ENCODE measurements around the gene ZBBX. TPM values are rescaled to one million over a fixed set of nuclear protein-coding genes. Genes with fewer than 3 reads are reported as not detected.

ZBBX gene
- total RNA-seq, 1 donor = not detected

GRCh38 chr3:167288737-167289136 is 91.4 kb downstream of the ZBBX start:
- TF ChIP-seq CTCF (IDR thresholded peaks at IDR 0.05; ENCODE audit: insufficient read depth, low read length) = no peak
- H3K4me3 ChIP-seq (ENCODE audit: low read depth, low read length) = no peak overlapping the region
- no peak for DNase-seq (ENCODE audit: low read depth)

DNA sequence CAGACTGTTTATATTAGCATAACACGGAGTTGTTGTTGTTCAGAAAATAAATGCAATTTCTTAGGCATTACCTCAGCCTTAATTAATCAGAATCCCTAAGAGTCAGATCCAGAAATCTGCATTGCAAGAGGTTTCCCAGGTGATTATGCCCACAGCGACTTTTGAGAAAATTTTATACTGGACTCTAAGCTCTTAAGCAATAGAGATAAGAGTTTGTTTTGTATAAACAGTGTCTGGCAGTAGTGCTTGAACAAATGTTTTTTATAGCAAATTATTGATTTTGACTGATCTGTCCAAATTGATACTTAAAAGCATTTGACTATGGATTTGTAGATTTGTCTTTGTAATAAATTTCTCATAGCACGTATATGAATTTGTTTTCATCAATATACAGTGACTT is 92.8 kb downstream of the ZBBX start:
- H3K4me3 ChIP-seq (ENCODE audit: low read depth, low read length) = no peak overlapping the region
- TF ChIP-seq CTCF (IDR thresholded peaks at IDR 0.05; ENCODE audit: insufficient read depth, low read length) = no peak
- no peak for DNase-seq (ENCODE audit: low read depth)

- TF ChIP-seq CTCF (IDR thresholded peaks at IDR 0.05; ENCODE audit: insufficient read depth, low read length) = no peak
- no peak overlapping the region for H3K4me3 ChIP-seq (ENCODE audit: low read depth, low read length)
- DNase-seq (ENCODE audit: low read depth) = no peak
Measured at GRCh38 chr3:167274141-167274874, 105.8 kb downstream of the ZBBX start.

- no peak for DNase-seq (ENCODE audit: low read depth)
- TF ChIP-seq CTCF (IDR thresholded peaks at IDR 0.05; ENCODE audit: insufficient read depth, low read length) = no peak
- no peak overlapping the region for H3K4me3 ChIP-seq (ENCODE audit: low read depth, low read length)
Measured at GRCh38 chr3:167253037-167253436, 127.1 kb downstream of the ZBBX start.

DNA sequence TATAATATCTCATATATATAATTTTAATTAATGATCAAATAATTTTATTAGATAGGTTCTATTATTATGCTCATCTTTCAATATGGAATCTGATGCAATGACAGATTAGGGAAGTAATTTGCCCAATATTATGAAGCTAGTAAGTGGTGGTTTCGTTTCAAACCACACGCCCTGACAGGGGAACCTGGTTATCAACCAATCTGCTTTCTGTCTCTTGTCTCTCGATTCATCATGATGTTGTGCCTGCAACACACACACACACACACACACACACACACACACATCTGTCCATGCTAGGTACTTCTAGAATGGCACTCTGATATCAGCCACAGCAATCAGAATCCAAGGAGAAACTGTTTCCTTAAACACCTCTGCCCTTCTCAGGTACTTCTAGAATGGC is 128.4 kb downstream of the ZBBX start:
- no peak for DNase-seq (ENCODE audit: low read depth)
- H3K4me3 ChIP-seq (ENCODE audit: low read depth, low read length) = no peak overlapping the region
- TF ChIP-seq CTCF (IDR thresholded peaks at IDR 0.05; ENCODE audit: insufficient read depth, low read length) = no peak

- no peak for TF ChIP-seq CTCF (IDR thresholded peaks at IDR 0.05; ENCODE audit: insufficient read depth, low read length)
- no peak overlapping the region for H3K4me3 ChIP-seq (ENCODE audit: low read depth, low read length)
- DNase-seq (ENCODE audit: low read depth) = no peak
Measured at GRCh38 chr3:167246252-167246651, 133.8 kb downstream of the ZBBX start.
